DOHH2 (cell line): ENCODE results near the gene PRKCD.

Experiments used
- CTCF ChIP-seq: fragments of 200-600 bp; sonication (generic); IDR thresholded peaks from one replicate; pipeline ENCODE4 v1.5.1; 2014; ENCODE audit warnings: antibody characterized with exemption, mild to moderate bottlenecking, low read depth, low read length; ENCODE audit not compliant: poor library complexity, severe bottlenecking
- EZH2phosphoT487 ChIP-seq: fragments of 200-600 bp; sonication (generic); IDR thresholded peaks from 2 replicates; pipeline ENCODE4 v1.6.1; 2017; ENCODE audit warnings: borderline replicate concordance, mild to moderate bottlenecking, antibody characterized with exemption, low read length, moderate library complexity, mixed read lengths

DNA sequence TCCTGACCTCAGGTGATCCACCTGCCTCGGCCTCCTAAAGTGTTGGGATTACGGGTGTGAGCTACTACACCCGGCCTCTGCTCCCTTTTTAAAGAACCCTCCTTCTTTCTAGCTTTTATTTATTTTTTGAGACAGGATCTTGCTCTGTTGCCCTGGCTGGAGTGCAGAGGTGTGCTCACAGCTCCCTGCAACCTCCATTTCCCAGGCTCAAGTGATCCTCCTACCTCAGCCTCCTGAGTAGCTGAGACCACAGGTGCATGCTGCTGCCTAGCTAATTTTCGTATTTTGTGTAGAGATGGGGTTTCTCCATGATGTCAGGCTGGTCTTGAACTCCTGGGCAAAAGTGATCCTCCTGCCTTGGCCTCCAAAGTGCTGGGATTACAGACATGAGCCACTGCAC, 60.3 kb downstream of the PRKCD start:
- TF ChIP-seq CTCF (no peak), EZH2phosphoT487 (no peak)
